ENCODE data around the gene TTBK2.

- no peak for TF ChIP-seq CTCF (IDR thresholded peaks at IDR 0.05)
- TF ChIP-seq POLR2A (IDR thresholded peaks at IDR 0.05) = no peak
Measured at GRCh38 chr15:42915654-42916315, 4.8 kb downstream of the TTBK2 start.

Data from adrenal gland (tissue), 5 donors.